ENCODE measurements around the gene TFR2. TPM values are rescaled to one million over a fixed set of nuclear protein-coding genes. Genes with fewer than 3 reads are reported as not detected.

Gene TFR2
- total RNA-seq, 1 experiment from 2014 or later = not detected

GRCh38 chr7:100686822-100687211 is 45.5 kb upstream of the TFR2 start:
- peaks cover 1% of the 10 kb centered on the region for H3K4me1 ChIP-seq (ENCODE audit: insufficient read depth, low read length)

GRCh38 chr7:100686201-100686821 is 45.0 kb upstream of the TFR2 start:
- POLR2A ChIA-PET (ENCODE audit: unreplicated experiment) = no interaction called here
- Histone ChIP-seq H3K27ac (ENCODE audit: low read length) (no peak overlapping the region), H4K20me1 (ENCODE audit: low read length) (peaks cover 5% of the 10 kb centered on the region), H3K27me3 (ENCODE audit: low read length) (no peaks in the 10 kb centered on the region), H3K9ac (ENCODE audit: low read length) (no peak overlapping the region), H3K79me2 (ENCODE audit: low read length) (peaks cover 30% of the 10 kb centered on the region), H3K9me2 (replicated peaks; ENCODE audit: low read length) (no peaks in the 10 kb centered on the region), H3K4me1 (ENCODE audit: insufficient read depth, low read length) (no peaks in the 10 kb centered on the region; the same call in 1 of the 2 replicates), H3K36me3 (ENCODE audit: low read depth, low read length) (peaks cover 14% of the 10 kb centered on the region), H3K4me2 (ENCODE audit: low read length) (no peak overlapping the region), H3K9me3 (ENCODE audit: low read length) (no peaks in the 10 kb centered on the region), H3F3A (ENCODE audit: low read length, unreplicated experiment) (no peaks in the 10 kb centered on the region), H2AFZ (ENCODE audit: low read length) (no peak overlapping the region), H3K4me3 (ENCODE audit: low read length) (no peak overlapping the region)
- DNase-seq = no peak
- CTCF ChIA-PET = no interaction called here
- no peak for TF ChIP-seq EZH2 (IDR thresholded peaks at IDR 0.05; ENCODE audit: low read length, unreplicated experiment)
- no peak for TF ChIP-seq CTCF (conservative IDR thresholded peaks at IDR 0.05; ENCODE audit: low read depth, low read length)
- no peak for TF ChIP-seq EZH2phosphoT487 (IDR thresholded peaks at IDR 0.05; ENCODE audit: borderline replicate concordance, low read length)
- intact Hi-C loops (cut with micrococcal nuclease) = no loop called here
- no TSS peak for BruUV-seq (replicated peaks)
- ATAC-seq = no peak

More at GRCh38 chr7:100686822-100687211, 45.5 kb upstream of the TFR2 start:
- no TSS peak for BruUV-seq (replicated peaks)
- no peak overlapping the region for H3K27ac ChIP-seq (ENCODE audit: low read length)
- intact Hi-C loops (cut with micrococcal nuclease) = no loop called here
- H3K36me3 ChIP-seq (ENCODE audit: low read depth, low read length) = peaks cover 9% of the 10 kb centered on the region
- TF ChIP-seq CTCF (conservative IDR thresholded peaks at IDR 0.05; ENCODE audit: low read depth, low read length) (no peak), EZH2phosphoT487 (IDR thresholded peaks at IDR 0.05; ENCODE audit: borderline replicate concordance, low read length) (no peak)
- H3K27me3 ChIP-seq (ENCODE audit: low read length) = no peaks in the 10 kb centered on the region
- H3K4me2 ChIP-seq (ENCODE audit: low read length) = no peak overlapping the region
- ChIA-PET POLR2A (ENCODE audit: unreplicated experiment) (no interaction called here), CTCF (no interaction called here)
- no peaks in the 10 kb centered on the region for H3K9me3 ChIP-seq (ENCODE audit: low read length)
- ATAC-seq (no peak), DNase-seq (no peak)
- no peak overlapping the region for H3K4me3 ChIP-seq (ENCODE audit: low read length)
- H3K79me2 ChIP-seq (ENCODE audit: low read length) = peaks cover 35% of the 10 kb centered on the region
- H3K9ac ChIP-seq (ENCODE audit: low read length) = no peak overlapping the region
- peaks cover 5% of the 10 kb centered on the region for H4K20me1 ChIP-seq (ENCODE audit: low read length)
- no peak overlapping the region for H2AFZ ChIP-seq (ENCODE audit: low read length)
- no peaks in the 10 kb centered on the region for H3K9me2 ChIP-seq (replicated peaks; ENCODE audit: low read length)
- H3F3A ChIP-seq (ENCODE audit: low read length, unreplicated experiment) = no peaks in the 10 kb centered on the region

GRCh38 chr7:100685631-100686145 is 44.3 kb upstream of the TFR2 start:
- POLR2A ChIA-PET (ENCODE audit: unreplicated experiment) = interaction anchor here (0.6 kb wide), 1 partner anchor 26 kb away, joined by 4 read pairs; no protein-coding TSS in a partner anchor
- CTCF ChIA-PET = no interaction called here

More at GRCh38 chr7:100685631-100686145, 44.3 kb upstream of the TFR2 start:
- no peak for TF ChIP-seq CTCF (conservative IDR thresholded peaks at IDR 0.05; ENCODE audit: low read depth, low read length)
- TF ChIP-seq EZH2 (IDR thresholded peaks at IDR 0.05; ENCODE audit: low read length, unreplicated experiment) = no peak
- TF ChIP-seq EZH2phosphoT487 (IDR thresholded peaks at IDR 0.05; ENCODE audit: borderline replicate concordance, low read length) = no peak
- H2AFZ ChIP-seq (ENCODE audit: low read length) = no peak overlapping the region
- H3K4me1 ChIP-seq (ENCODE audit: insufficient read depth, low read length) = no peaks in the 10 kb centered on the region
- intact Hi-C loops (cut with micrococcal nuclease) = no loop called here
- no peak overlapping the region for H3K9ac ChIP-seq (ENCODE audit: low read length)
- H3K9me2 ChIP-seq (replicated peaks; ENCODE audit: low read length) = no peaks in the 10 kb centered on the region
- DNase-seq = no peak
- no peak overlapping the region for H3K27ac ChIP-seq (ENCODE audit: low read length)
- peaks cover 14% of the 10 kb centered on the region for H3K36me3 ChIP-seq (ENCODE audit: low read depth, low read length)
- no peak overlapping the region for H3K4me2 ChIP-seq (ENCODE audit: low read length)
- H3K9me3 ChIP-seq (ENCODE audit: low read length) = no peaks in the 10 kb centered on the region
- H3K27me3 ChIP-seq (ENCODE audit: low read length) = no peaks in the 10 kb centered on the region
- peaks cover 24% of the 10 kb centered on the region for H3K79me2 ChIP-seq (ENCODE audit: low read length)
- BruUV-seq (replicated peaks) = no TSS peak
- no peak overlapping the region for H3K4me3 ChIP-seq (ENCODE audit: low read length)
- ATAC-seq = no peak
- no peaks in the 10 kb centered on the region for H3F3A ChIP-seq (ENCODE audit: low read length, unreplicated experiment)
- no peaks in the 10 kb centered on the region for H4K20me1 ChIP-seq (ENCODE audit: low read length)
